Measurements from ENCODE around the gene RFK.

GRCh38 chr9:76443887-76444286 is 49.7 kb upstream of the RFK start:
- TF ChIP-seq POLR2AphosphoS5 (IDR thresholded peaks at IDR 0.05; ENCODE audit: low read depth, low read length) (no peak), POLR2A (IDR thresholded peaks at IDR 0.05; ENCODE audit: borderline replicate concordance, extremely low read depth, insufficient read depth, insufficient read length) (no peak)

Measured in HCT116 (cell line).